CD14-positive monocyte (primary cell): ENCODE data around the gene SHROOM3. TPM values are rescaled to one million over a fixed set of nuclear protein-coding genes. Genes with fewer than 3 reads are reported as not detected.

ENCODE experiments used
- DNase-seq, 3 donors: peaks; one replicate each; pipeline ENCODE4 v3.0.0-alpha.2; 2011 to 2022
- H2AFZ ChIP-seq: 2 replicates; pipeline ENCODE4 v1.6.0; 2012; ENCODE audit warnings: mild to moderate bottlenecking, low read depth, low read length, inconsistent platforms; ENCODE audit not compliant: insufficient read depth, poor library complexity, severe bottlenecking
- H3K27ac ChIP-seq, 2 donors: 1 replicate in 1 of 2; 2 replicates in 1 of 2; pipeline ENCODE4 v1.5.1; 2012 to 2013; ENCODE audit warnings: low read length in 2 of 2, control low read depth in 1 of 2, inconsistent platforms in 1 of 2, low read depth in 1 of 2, mild to moderate bottlenecking in 1 of 2
- H3K27me3 ChIP-seq, 2 donors: one replicate each; pipeline versions ENCODE4 v1.6.0 to v1.6.1; 2011 to 2013; ENCODE audit warnings: low read length in 2 of 2; ENCODE audit not compliant: control insufficient read depth in 2 of 2, insufficient read depth in 2 of 2
- H3K36me3 ChIP-seq, 2 donors: replicated peaks in 1 of 2; 1 replicate in 1 of 2; 2 replicates in 1 of 2; pipeline versions ENCODE4 v1.5.1 to v1.6.1; 2012 to 2013; ENCODE audit warnings: low read length in 2 of 2, control low read depth in 1 of 2, inconsistent platforms in 1 of 2, mild to moderate bottlenecking in 1 of 2; ENCODE audit not compliant: insufficient read depth in 2 of 2, control insufficient read depth in 1 of 2
- H3K4me1 ChIP-seq, 2 donors: 1 replicate in 1 of 2; 2 replicates in 1 of 2; pipeline versions ENCODE4 v1.5.1 to v1.6.1; 2012 to 2013; ENCODE audit warnings: low read length in 2 of 2, control low read depth in 1 of 2, inconsistent platforms in 1 of 2, mild to moderate bottlenecking in 1 of 2, moderate library complexity in 1 of 2; ENCODE audit not compliant: insufficient read depth in 2 of 2, control insufficient read depth in 1 of 2
- H3K4me2 ChIP-seq: replicated peaks from 2 replicates; pipeline ENCODE3; 2012; ENCODE audit warnings: low read length, moderate library complexity, mild to moderate bottlenecking; ENCODE audit not compliant: poor library complexity, severe bottlenecking; ENCODE audit errors: extremely low read depth
- H3K4me3 ChIP-seq, 3 experiments: fragments of 200-600 bp in 1 of 3; sonication (generic) in 1 of 3; replicated peaks in 1 of 3; 1 replicate in 2 of 3; 2 replicates in 1 of 3; pipeline ENCODE4 v1.5.1; 2011 to 2013; ENCODE audit warnings: low read length in 3 of 3, mild to moderate bottlenecking in 3 of 3, control low read depth in 2 of 3, low read depth in 2 of 3, inconsistent platforms in 1 of 3, moderate library complexity in 1 of 3
- H3K79me2 ChIP-seq: 2 replicates; pipeline ENCODE4 v1.6.0; 2012; ENCODE audit warnings: mild to moderate bottlenecking, control low read depth, inconsistent platforms, low read length, moderate library complexity; ENCODE audit not compliant: insufficient read depth
- H3K9ac ChIP-seq: 2 replicates; pipeline ENCODE4 v1.6.0; 2017; ENCODE audit warnings: low read length, mild to moderate bottlenecking; ENCODE audit not compliant: insufficient read depth, poor library complexity, severe bottlenecking
- H3K9me3 ChIP-seq, 2 donors: replicated peaks in 1 of 2; 1 replicate in 1 of 2; 2 replicates in 1 of 2; pipeline versions ENCODE4 v1.5.1 to v1.6.1; 2012 to 2013; ENCODE audit warnings: low read length in 2 of 2, control low read depth in 1 of 2; ENCODE audit not compliant: control insufficient read depth in 1 of 2, insufficient read depth in 1 of 2
- H4K20me1 ChIP-seq: 2 replicates; pipeline ENCODE4 v1.6.0; 2012; ENCODE audit warnings: mild to moderate bottlenecking, low read length, control low read depth, moderate library complexity; ENCODE audit not compliant: insufficient read depth
- H3K27ac Mint-ChIP-seq, 7 donors: one replicate each; pipeline ENCODE4 v1.8.0; 2020; ENCODE audit warnings: mild to moderate bottlenecking in 7 of 7, mixed read lengths in 7 of 7, moderate library complexity in 6 of 7, inconsistent platforms in 2 of 7
- H3K27me3 Mint-ChIP-seq, 3 donors: one replicate each; pipeline ENCODE4 v1.8.0; 2021 to 2022; ENCODE audit warnings: low read depth in 3 of 3, mild to moderate bottlenecking in 3 of 3, mixed read lengths in 3 of 3, moderate library complexity in 3 of 3, inconsistent platforms in 1 of 3
- H3K36me3 Mint-ChIP-seq, 2 donors: one replicate each; pipeline ENCODE4 v1.8.0; 2020; ENCODE audit warnings: mixed read lengths in 2 of 2, inconsistent platforms in 1 of 2, mild to moderate bottlenecking in 1 of 2
- H3K4me1 Mint-ChIP-seq: one replicate; pipeline ENCODE4 v1.8.0; 2020; ENCODE audit warnings: mild to moderate bottlenecking, mixed read lengths
- H3K4me3 Mint-ChIP-seq, 2 donors: one replicate each; pipeline ENCODE4 v1.8.0; 2020; ENCODE audit warnings: mild to moderate bottlenecking in 2 of 2, mixed read lengths in 2 of 2, moderate library complexity in 1 of 2
- H3K9me3 Mint-ChIP-seq, 7 donors: one replicate each; pipeline ENCODE4 v1.8.0; 2020 to 2022; ENCODE audit warnings: mixed read lengths in 7 of 7, mild to moderate bottlenecking in 6 of 7, moderate library complexity in 6 of 7, inconsistent platforms in 2 of 7
- WGBS: methylation state at CpG from one replicate; pipeline ENCODE4 v1.1.5; 2013; ENCODE audit warnings: missing lambda C conversion rate; ENCODE audit not compliant: insufficient coverage; 5-methylcytosine and 5-hydroxymethylcytosine counted together
- intact Hi-C, 2 donors: fragments of 100-400 bp; cut with micrococcal nuclease; formaldehyde crosslinking; loops; one replicate each; pipeline versions ENCODE4 v1.15.0 to v1.15.1; 2023
- polyA plus RNA-seq, 3 donors: library from polyadenylated mRNA; depleted of rRNA in 1 of 3; unstranded in 2 of 3; stranded (reverse) in 1 of 3; fragments of 300-500 nt in 2 of 3; fragments of >200 nt in 1 of 3; fragmentation: Illumina TruSeq in 2 of 3; gene quantifications; 1 replicate in 2 of 3; 2 replicates in 1 of 3; pipeline ENCODE4 v1.2.3, GENCODE V29; 2012 to 2021
- TF ChIP-seq, protein P1 (sequence below): fragments of 200-600 bp; IDR thresholded peaks from one replicate; pipeline ENCODE4 v1.8.0; 2022; ENCODE audit warnings: antibody characterized with exemption, mild to moderate bottlenecking

Gene SHROOM3
- polyA plus RNA-seq, 3 donors, result not detected

DNA sequence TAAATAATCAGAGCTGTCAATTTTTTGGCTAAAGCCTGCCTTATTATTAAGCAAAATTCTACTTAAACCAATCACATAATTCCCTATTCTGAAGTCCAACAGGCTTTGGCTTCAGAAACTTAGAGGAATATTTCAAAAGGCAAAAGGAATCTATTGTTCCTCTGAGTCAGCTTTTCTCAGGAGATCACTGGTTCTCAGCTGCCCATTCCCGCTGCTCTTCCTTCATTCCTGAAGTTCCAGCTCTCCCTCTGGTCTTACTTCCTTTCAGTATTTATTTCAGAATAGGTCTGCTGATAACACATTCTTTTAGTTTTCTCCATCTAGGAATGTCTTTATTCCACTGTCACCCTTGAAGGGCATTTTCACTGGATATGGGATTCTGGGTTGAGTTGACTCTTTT lies 329.2 kb downstream of the SHROOM3 start:
- Histone ChIP-seq H3K4me2 (no peak overlapping the region), H4K20me1 (no peaks in the 10 kb centered on the region), H3K4me3 (no peak overlapping the region), H2AFZ (no peak overlapping the region), H3K9ac (no peak overlapping the region), H3K9me3 (no peaks in the 10 kb centered on the region), H3K27ac (no peak overlapping the region), H3K36me3 (no peaks in the 10 kb centered on the region), H3K27me3 (no peaks in the 10 kb centered on the region), H3K79me2 (no peaks in the 10 kb centered on the region), H3K4me1 (no peaks in the 10 kb centered on the region)
- DNase-seq, result no peak
- Mint-ChIP-seq H3K27me3 (peaks cover 2 to 4% (median 3%) of the 10 kb centered on the region in 3 donors), H3K4me3 (no peak overlapping the region), H3K36me3 (no peaks in the 10 kb centered on the region), H3K4me1 (no peaks in the 10 kb centered on the region), H3K9me3 (no peaks in the 10 kb centered on the region), H3K27ac (no peak overlapping the region)
- intact Hi-C loops, result no loop called here
- WGBS, result no CpG with 5 or more reads among the region's 1 CpG
- TF ChIP-seq, protein P1, sequence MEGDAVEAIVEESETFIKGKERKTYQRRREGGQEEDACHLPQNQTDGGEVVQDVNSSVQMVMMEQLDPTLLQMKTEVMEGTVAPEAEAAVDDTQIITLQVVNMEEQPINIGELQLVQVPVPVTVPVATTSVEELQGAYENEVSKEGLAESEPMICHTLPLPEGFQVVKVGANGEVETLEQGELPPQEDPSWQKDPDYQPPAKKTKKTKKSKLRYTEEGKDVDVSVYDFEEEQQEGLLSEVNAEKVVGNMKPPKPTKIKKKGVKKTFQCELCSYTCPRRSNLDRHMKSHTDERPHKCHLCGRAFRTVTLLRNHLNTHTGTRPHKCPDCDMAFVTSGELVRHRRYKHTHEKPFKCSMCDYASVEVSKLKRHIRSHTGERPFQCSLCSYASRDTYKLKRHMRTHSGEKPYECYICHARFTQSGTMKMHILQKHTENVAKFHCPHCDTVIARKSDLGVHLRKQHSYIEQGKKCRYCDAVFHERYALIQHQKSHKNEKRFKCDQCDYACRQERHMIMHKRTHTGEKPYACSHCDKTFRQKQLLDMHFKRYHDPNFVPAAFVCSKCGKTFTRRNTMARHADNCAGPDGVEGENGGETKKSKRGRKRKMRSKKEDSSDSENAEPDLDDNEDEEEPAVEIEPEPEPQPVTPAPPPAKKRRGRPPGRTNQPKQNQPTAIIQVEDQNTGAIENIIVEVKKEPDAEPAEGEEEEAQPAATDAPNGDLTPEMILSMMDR, result no peak

GRCh38 chr4:76765473-76766183 lies 330.6 kb downstream of the SHROOM3 start:
- H3K4me2 ChIP-seq, result no peak overlapping the region
- Mint-ChIP-seq H3K4me3 (no peak overlapping the region), H3K4me1 (no peaks in the 10 kb centered on the region), H3K27ac (no peak overlapping the region), H3K27me3 (peaks cover 2 to 3% (median 2%) of the 10 kb centered on the region in 3 donors), H3K36me3 (no peaks in the 10 kb centered on the region), H3K9me3 (no peaks in the 10 kb centered on the region)
- intact Hi-C loops, result no loop called here
- whole genome bisulfite sequencing, result no CpG with 5 or more reads among the region's 14 CpGs
- no peaks in the 10 kb centered on the region for H4K20me1 ChIP-seq
- H3K4me3 ChIP-seq, result no peak overlapping the region
- TF ChIP-seq, protein P1, result no peak
- no peaks in the 10 kb centered on the region for H3K27me3 ChIP-seq
- H3K79me2 ChIP-seq, result no peaks in the 10 kb centered on the region
- H3K4me1 ChIP-seq, result no peaks in the 10 kb centered on the region
- H3K9me3 ChIP-seq, result no peaks in the 10 kb centered on the region
- no peaks in the 10 kb centered on the region for H3K36me3 ChIP-seq
- H2AFZ ChIP-seq, result no peak overlapping the region
- H3K27ac ChIP-seq, result no peak overlapping the region
- DNase-seq, result no peak
- H3K9ac ChIP-seq, result no peak overlapping the region
